IPS-20b (cell line): Measurements from ENCODE around the gene APRT.

Experiments
- H3K27ac ChIP-seq: one replicate; pipeline ENCODE4 v1.5.1; 2013; ENCODE audit warnings: low read length
- H3K27me3 ChIP-seq: 2 replicates; pipeline ENCODE4 v1.6.1; 2013; ENCODE audit warnings: mild to moderate bottlenecking, low read length, inconsistent platforms; ENCODE audit not compliant: insufficient read depth
- H3K36me3 ChIP-seq: 2 replicates; pipeline ENCODE4 v1.6.1; 2013; ENCODE audit warnings: low read depth, mild to moderate bottlenecking, inconsistent platforms, low read length, moderate library complexity; ENCODE audit not compliant: insufficient read depth
- H3K4me1 ChIP-seq: 2 replicates; pipeline ENCODE4 v1.6.1; 2013; ENCODE audit warnings: mild to moderate bottlenecking, control low read depth, inconsistent platforms, low read length, moderate library complexity; ENCODE audit not compliant: insufficient read depth
- H3K4me3 ChIP-seq: 2 replicates; pipeline ENCODE4 v1.5.1; 2013; ENCODE audit warnings: mild to moderate bottlenecking, low read length, inconsistent platforms
- H3K9ac ChIP-seq: 2 replicates; pipeline ENCODE4 v1.6.1; 2013; ENCODE audit warnings: low read depth, mild to moderate bottlenecking, inconsistent platforms, low read length, moderate library complexity
- H3K9me3 ChIP-seq: 2 replicates; pipeline ENCODE4 v1.6.1; 2013; ENCODE audit warnings: mild to moderate bottlenecking, low read depth, low read length, inconsistent platforms; ENCODE audit not compliant: insufficient read depth

Gene APRT

DNA sequence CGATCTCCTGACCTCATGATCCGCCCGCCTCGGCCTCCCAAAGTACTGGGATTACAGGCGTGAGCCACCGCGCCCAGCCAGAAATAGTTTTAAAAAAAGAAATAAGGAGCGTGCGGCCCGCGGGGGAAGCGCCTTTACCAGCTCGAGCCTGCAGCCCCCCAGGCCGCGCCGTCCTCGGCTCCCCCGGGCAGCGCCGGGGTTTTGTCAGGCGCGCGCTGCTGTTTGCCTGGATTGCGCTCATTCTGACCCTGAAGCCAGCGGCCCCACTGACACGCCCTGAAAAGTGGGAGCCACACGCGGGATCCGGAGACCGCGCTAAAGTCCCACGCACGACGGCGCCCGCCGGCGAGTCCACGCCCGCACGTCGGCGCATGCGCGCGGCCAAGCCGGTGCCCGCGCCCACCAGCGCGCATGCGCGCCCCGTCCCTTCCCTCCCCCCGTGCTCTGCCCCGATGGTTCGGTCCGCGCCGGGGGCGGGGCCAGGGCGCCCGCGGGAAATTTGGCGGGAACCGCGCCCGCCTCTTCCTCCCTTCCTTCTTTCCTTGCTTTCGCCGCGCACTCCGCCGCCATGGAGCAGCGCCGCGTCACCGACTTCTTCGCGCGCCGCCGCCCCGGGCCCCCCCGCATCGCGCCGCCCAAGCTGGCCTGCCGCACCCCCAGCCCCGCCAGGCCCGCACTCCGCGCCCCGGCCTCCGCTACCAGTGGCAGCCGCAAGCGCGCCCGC lies 8.3 kb downstream of the APRT start, which contains the start of gene CDT1:
TSS of gene CDT1 (plus strand) at position 526 of the 724 bp plus-strand sequence. CDS start at position 569, 43 bp downstream.
- Histone ChIP-seq H3K4me1 (peaks cover 6% of the 10 kb centered on the region; the same call in 1 of the 2 replicates), H3K36me3 (peaks cover 38% of the 10 kb centered on the region), H3K27ac (peak within 1 kb of the TSS; percentile 71)

DNA sequence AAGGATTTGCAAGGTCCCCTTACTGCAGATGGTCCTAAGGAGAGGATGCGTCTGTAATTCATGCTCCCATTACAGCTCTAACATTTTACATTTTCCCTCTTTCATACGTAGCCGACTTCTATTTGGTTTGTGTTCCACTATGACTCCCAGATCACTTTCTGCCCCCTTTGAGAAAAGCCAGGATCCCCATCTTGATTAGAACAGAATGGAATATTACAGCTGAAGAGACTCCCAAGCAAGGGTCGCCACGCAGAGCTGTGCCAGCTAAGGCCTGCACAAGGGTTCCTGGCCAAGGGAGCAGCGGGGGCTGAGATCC lies 11.5 kb downstream of the APRT start:
- H3K27me3 ChIP-seq = no peaks in the 10 kb centered on the region
- H3K9ac ChIP-seq = no peak overlapping the region
- no peaks in the 10 kb centered on the region for H3K9me3 ChIP-seq
- no peak overlapping the region for H3K27ac ChIP-seq
- peaks cover 6% of the 10 kb centered on the region; the same call in 1 of the 2 replicates for H3K4me1 ChIP-seq
- H3K36me3 ChIP-seq = peaks cover 6% of the 10 kb centered on the region
- no peak overlapping the region for H3K4me3 ChIP-seq

More for the DNA sequence above, 8.3 kb downstream of the APRT start, which contains the start of gene CDT1:
- Histone ChIP-seq H3K9me3 (no peaks in the 10 kb centered on the region), H3K9ac (peak within 1 kb of the TSS; percentile 95), H3K27me3 (no peaks in the 10 kb centered on the region), H3K4me3 (peak within 1 kb of the TSS; percentile 95)

DNA sequence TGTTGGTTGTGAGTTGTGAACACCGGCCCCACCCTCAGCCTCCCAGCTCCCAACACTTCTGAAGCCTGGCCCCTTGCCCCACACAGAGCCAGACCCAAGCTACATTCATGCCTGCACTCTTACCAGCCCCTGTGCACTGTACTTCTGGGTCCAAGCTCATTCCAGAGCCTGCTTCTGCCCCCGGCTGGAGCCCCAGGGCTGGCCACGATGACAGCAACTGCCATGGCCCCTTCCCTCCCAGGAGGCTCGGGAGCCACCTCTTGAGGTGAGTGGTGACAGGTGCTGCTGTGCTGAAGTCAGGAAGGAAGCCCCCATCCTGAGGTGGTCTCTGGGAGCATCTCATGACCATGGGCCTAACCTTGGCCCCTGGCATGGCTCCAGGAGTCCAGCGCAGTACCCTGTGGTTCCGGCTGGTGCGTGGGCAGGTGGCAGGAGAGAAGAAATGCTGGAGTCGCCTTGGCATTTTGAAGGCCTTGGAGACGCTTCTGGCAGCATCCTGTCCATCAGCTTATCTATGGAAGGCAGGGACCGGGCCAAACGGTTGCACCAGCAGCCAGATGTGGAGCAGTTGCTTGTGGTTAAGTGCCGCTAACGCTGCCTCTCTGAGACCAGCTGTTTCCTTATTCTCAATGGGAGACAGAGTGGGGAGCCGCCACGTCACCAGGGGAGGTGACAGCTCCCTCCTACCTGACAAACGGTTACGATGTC lies 12.0 kb downstream of the APRT start:
- no peaks in the 10 kb centered on the region for H3K9me3 ChIP-seq
- no peak overlapping the region for H3K9ac ChIP-seq

DNA sequence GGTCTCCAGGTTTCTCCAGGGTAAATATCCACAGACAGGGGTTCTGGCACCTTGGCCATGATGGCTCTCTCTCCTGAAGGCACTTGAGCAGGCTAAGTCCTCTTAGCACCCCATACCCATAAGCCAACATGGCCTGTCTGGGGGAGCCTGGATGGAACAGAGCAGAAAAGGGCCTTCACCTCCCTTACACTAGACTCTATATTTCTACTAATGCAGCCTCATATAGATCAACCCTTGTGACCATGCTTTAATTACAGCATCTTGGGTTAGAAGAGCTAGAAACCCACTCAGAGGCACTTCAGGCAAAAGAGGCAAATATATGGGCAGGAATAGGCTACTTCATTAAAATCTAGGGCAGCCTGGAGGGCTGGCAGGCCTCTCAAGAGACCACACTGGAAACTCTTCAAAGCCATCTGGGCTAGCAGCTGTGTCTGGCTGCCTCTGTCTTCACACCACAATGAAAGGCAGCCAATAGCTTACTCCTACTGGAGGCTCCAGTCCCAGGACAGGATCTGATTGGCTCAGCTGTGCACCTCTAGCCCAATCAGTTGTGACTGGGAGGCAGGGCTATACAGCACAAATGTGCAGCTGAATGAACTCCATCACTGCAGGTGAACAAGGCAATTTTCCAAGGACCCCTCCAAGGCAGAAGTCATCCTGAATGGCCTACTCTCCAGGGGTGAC lies 12.8 kb downstream of the APRT start:
- Histone ChIP-seq H3K4me1 (no peaks in the 10 kb centered on the region), H3K9ac (no peak overlapping the region), H3K27me3 (no peaks in the 10 kb centered on the region)

More for the DNA sequence above, 12.0 kb downstream of the APRT start:
- H3K27me3 ChIP-seq = no peaks in the 10 kb centered on the region
- peaks cover 2% of the 10 kb centered on the region; the same call in 1 of the 2 replicates for H3K4me1 ChIP-seq
- no peak overlapping the region for H3K27ac ChIP-seq
- H3K36me3 ChIP-seq = peaks cover 1% of the 10 kb centered on the region
- H3K4me3 ChIP-seq = no peak overlapping the region

DNA sequence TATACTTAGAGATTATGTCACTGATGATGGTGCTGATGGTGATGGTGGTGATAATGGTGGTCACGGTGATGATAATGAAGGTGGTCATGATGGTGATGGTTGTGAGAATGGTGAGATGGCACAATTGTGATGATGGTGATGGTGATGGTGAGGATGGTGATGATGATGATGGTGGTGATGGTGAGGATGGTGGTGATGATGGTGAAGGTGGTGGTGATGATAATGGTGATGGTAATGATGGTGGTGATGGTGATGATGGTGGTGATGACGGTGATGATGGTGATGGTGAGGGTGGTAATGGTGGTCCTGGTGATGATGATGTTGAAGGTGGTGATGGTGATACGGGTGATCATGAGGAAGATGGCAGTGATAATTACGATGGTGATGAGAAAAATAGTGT lies 13.7 kb downstream of the APRT start:
- Histone ChIP-seq H3K9ac (no peak overlapping the region), H3K4me3 (no peak overlapping the region), H3K4me1 (no peaks in the 10 kb centered on the region), H3K27me3 (no peaks in the 10 kb centered on the region), H3K27ac (no peak overlapping the region), H3K9me3 (no peaks in the 10 kb centered on the region), H3K36me3 (no peaks in the 10 kb centered on the region)

More for the DNA sequence above, 12.8 kb downstream of the APRT start:
- Histone ChIP-seq H3K4me3 (no peak overlapping the region), H3K9me3 (no peaks in the 10 kb centered on the region), H3K27ac (no peak overlapping the region), H3K36me3 (no peaks in the 10 kb centered on the region)

DNA sequence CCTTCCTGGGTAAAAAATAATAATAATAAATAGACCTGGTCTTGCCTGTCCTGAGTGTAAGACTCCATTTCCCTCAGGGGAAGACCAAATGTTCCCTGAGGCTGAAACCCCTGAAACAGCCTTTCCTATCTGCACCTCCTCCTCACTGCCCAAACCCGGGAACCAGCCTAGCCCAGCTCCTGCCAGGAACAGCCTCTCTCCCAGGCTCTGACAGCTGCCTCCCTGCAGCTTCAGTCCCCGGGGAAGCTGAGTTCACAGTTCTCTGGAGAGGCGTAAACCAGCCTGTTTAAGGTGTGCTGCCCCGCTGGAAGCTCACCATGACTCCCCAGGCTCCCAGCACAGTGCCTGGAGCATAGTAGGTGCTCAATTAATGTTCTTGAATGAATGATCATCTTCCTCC lies 15.4 kb downstream of the APRT start:
- Histone ChIP-seq H3K4me1 (no peaks in the 10 kb centered on the region), H3K9ac (no peak overlapping the region), H3K9me3 (no peaks in the 10 kb centered on the region)

DNA sequence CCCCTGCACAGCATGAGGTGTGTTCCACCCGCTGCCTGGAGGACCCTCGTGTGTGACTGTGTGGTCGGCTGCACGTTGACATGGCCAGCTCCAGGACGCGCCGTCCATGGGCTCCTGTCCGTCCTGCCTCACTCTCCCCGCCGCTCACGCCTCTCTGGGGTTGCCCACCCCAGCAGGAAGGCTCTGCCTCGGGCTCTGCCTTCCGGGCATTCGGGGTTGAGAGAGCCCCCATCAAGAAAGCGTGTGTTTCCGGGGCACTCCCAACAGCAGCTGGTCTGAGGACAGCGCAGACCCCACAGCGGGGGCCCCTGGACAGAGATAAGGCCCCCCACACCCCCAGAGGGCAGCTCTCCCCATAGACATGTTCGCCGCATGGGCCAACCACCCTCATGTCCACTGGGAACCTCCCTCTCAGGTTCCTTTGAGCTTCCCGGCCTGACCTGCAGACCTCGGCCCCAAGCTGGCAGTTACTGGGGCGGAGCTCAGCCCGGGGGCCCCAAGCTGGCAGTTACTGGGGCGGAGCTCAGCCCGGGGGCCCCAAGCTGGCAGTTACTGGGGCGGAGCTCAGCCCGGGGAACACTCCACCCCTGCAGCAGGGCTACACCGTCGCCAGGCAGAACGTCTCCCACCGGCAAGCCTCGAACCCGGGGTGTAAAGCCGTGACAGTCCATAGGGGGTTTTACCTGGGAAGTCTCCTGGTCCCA lies 18.3 kb downstream of the APRT start:
- no peak overlapping the region for H3K4me3 ChIP-seq
- H3K27me3 ChIP-seq = peaks cover 4% of the 10 kb centered on the region; the same call in 1 of the 2 replicates
- no peaks in the 10 kb centered on the region for H3K9me3 ChIP-seq
- no peaks in the 10 kb centered on the region for H3K4me1 ChIP-seq
- no peaks in the 10 kb centered on the region for H3K36me3 ChIP-seq
- H3K27ac ChIP-seq = no peak overlapping the region
- no peak overlapping the region for H3K9ac ChIP-seq

More for the DNA sequence above, 15.4 kb downstream of the APRT start:
- no peak overlapping the region for H3K4me3 ChIP-seq
- no peak overlapping the region for H3K27ac ChIP-seq
- H3K36me3 ChIP-seq = no peaks in the 10 kb centered on the region
- peaks cover 4% of the 10 kb centered on the region; the same call in 1 of the 2 replicates for H3K27me3 ChIP-seq

DNA sequence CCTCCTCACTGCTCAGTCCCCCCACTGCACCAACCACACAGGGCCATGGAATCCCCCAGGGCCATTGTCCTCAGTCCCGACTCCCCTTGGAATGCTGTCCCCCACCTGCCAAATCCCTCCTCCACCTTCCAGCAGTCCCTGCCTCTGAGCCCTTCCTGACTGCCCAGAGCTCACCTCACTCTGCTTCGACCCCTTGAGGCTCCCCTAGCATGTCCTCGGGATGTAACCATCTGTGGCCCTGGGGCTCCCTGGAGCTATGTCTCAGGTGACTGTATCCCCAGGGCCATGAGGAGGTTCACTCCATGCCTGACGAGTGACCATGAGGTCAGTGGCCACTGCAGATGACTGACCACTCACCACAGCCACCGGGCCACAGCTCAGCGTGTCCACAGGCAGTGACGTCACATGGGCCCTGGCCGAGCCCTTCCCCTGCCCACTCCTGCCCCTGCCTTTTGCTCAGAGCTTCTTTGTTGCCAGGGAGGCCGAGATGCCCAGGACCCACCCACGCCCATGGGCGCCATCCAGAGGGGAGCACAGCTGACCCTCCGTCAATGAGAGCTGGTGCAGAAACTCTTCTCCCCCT lies 19.0 kb downstream of the APRT start:
- H3K27ac ChIP-seq = no peak overlapping the region
- H3K9me3 ChIP-seq = no peaks in the 10 kb centered on the region
- no peak overlapping the region for H3K9ac ChIP-seq
- no peak overlapping the region for H3K4me3 ChIP-seq
- peaks cover 4% of the 10 kb centered on the region; the same call in 1 of the 2 replicates for H3K27me3 ChIP-seq
- no peaks in the 10 kb centered on the region for H3K36me3 ChIP-seq
- H3K4me1 ChIP-seq = no peaks in the 10 kb centered on the region

DNA sequence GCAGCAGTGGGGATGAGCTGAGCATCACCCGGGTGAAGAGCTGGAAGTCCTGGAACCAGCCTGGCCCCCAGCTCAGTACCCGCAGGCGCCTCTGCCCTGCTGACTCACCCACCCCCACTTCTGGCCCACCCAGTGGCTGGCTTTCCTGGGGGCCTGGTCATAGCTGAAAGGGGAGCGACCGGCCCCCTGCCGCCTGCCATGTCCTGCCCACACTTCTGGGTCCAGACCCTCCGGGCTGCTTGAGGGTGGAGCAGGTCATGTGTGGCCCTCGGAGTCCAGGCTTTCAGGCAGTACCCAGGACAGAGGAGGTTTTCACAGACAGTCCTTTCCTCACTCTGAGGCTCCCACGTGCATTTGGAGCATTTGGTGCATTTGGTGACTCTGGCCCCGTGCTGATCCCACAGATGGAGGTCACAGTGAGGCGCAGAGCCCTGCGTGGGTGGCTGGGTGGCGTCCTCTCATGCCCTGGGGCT lies 19.6 kb downstream of the APRT start:
- H3K4me3 ChIP-seq = no peak overlapping the region
- no peak overlapping the region for H3K27ac ChIP-seq
- no peak overlapping the region for H3K9ac ChIP-seq
- H3K36me3 ChIP-seq = no peaks in the 10 kb centered on the region
- H3K9me3 ChIP-seq = no peaks in the 10 kb centered on the region
- H3K27me3 ChIP-seq = peaks cover 10% of the 10 kb centered on the region; the same call in 1 of the 2 replicates
- no peaks in the 10 kb centered on the region for H3K4me1 ChIP-seq

DNA sequence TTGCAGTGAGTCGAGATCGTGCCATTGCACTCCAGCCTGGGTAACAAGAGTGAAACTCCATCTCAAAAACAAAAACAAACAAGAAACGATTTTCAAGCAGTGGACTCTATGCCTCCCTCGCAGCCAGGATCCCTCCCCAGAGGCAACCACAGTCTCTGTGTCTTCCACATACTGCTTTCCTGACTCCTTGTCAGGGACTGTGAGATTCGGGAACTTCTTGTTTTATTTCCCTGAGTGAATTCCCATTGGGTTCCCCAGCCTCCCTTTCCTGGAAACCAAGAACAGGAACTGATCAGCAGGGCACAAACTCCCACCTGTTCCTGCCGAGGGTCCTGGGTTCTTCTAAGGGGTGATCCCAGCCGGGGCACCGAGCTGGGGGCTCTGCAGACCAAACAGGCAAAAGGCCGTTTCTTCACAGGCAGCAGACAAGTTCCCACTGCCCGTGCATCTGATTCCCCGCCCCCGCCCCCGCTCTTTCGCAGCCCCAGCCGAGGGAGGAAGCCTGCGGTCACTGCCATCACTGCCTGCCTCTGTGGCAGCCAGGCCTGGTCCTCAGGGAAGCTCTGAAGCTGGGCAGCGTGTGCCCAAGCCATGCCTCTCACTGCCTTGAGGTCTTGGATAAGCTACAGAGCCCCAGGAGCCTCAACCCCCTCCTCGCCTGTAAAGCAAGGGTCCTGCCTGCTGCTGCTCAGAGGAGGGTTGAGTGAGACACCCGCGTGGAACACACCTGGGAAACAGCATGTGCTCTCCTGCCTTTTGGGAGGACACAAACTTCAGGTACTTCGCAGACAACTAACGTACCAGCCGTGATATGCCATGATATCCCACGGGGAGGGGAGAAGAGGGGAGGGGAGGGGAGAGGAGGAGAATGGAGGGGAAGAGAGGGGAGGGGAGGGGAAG lies 21.2 kb downstream of the APRT start:
- Histone ChIP-seq H3K4me3 (no peak overlapping the region), H3K27ac (no peak overlapping the region), H3K27me3 (peaks cover 17% of the 10 kb centered on the region), H3K36me3 (no peaks in the 10 kb centered on the region), H3K9me3 (no peaks in the 10 kb centered on the region), H3K4me1 (no peaks in the 10 kb centered on the region), H3K9ac (no peak overlapping the region)
